ENCODE data around the gene PDE8B.

The PDE8B gene

DNA sequence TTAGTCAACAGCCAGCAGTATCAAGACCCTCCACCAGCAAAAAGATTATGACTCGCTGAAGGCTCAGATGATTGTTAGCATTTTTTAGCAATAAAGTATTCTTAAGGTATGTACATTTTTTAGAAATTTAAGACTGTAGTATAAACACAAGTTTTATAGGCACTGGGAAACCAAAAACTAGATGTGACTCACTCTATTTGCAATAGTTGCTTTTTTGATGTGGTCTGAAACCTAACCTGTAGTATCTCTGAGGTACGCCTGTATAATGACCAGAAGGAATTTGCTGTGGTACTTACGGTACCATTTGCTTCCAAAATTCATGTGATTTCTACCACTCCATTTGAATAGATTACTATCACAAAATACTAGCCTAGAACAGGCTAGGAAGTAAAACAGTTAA, 220.8 kb downstream of the PDE8B start:
- H3K9ac ChIP-seq (ENCODE audit: low read length): no peak overlapping the region
- H3K27me3 ChIP-seq (ENCODE audit: low read depth, low read length): no peaks in the 10 kb centered on the region
- H3K36me3 ChIP-seq (replicated peaks; ENCODE audit: low read depth, low read length): peaks cover 42% of the 10 kb centered on the region
- H3K9me3 ChIP-seq (ENCODE audit: insufficient read depth, low read length): no peaks in the 10 kb centered on the region
- H3K79me2 ChIP-seq (ENCODE audit: low read length): no peaks in the 10 kb centered on the region
- no peak overlapping the region for H3K4me3 ChIP-seq (ENCODE audit: low read length)
- TF ChIP-seq CTCF (IDR thresholded peaks at IDR 0.05; ENCODE audit: low read depth, low read length) (no peak), EZH2phosphoT487 (IDR thresholded peaks at IDR 0.05; ENCODE audit: low read depth) (no peak)
- no peak overlapping the region for H2AFZ ChIP-seq (ENCODE audit: low read depth, low read length)
- H3K4me1 ChIP-seq (ENCODE audit: low read length): peaks cover 11% of the 10 kb centered on the region
- no peak overlapping the region for H3K4me2 ChIP-seq (ENCODE audit: low read length)
- H3K27ac ChIP-seq (ENCODE audit: low read length): no peak overlapping the region
- H4K20me1 ChIP-seq (ENCODE audit: insufficient read depth, low read length): no peaks in the 10 kb centered on the region

DNA sequence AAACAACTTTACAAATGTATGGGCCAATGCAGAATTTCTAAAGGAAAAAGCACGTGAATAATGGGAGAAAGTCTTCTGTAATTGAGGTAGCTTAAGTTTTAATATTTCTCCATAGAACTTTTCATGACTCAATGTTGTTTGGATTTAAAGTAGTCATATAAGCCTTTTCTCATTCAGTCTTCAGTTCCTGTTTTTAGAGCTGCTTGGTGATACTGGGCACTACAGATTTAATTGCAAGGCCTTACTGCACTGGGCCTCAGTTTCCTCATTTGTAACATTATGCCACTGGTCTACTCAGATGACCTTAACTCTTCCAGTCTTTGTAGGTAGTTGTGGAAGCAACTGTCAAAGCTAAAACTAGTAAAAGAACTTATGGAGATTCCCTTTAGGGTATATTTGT, 221.2 kb downstream of the PDE8B start:
- Histone ChIP-seq H3K36me3 (replicated peaks; ENCODE audit: low read depth, low read length) (peaks cover 45% of the 10 kb centered on the region), H3K4me3 (ENCODE audit: low read length) (no peak overlapping the region), H3K4me1 (ENCODE audit: low read length) (peaks cover 11% of the 10 kb centered on the region), H3K9me3 (ENCODE audit: insufficient read depth, low read length) (no peaks in the 10 kb centered on the region), H4K20me1 (ENCODE audit: insufficient read depth, low read length) (no peaks in the 10 kb centered on the region), H3K4me2 (ENCODE audit: low read length) (no peak overlapping the region), H3K27ac (ENCODE audit: low read length) (no peak overlapping the region), H3K79me2 (ENCODE audit: low read length) (no peaks in the 10 kb centered on the region), H3K9ac (ENCODE audit: low read length) (no peak overlapping the region), H3K27me3 (ENCODE audit: low read depth, low read length) (no peaks in the 10 kb centered on the region), H2AFZ (ENCODE audit: low read depth, low read length) (no peak overlapping the region)
- no peak for TF ChIP-seq EZH2phosphoT487 (IDR thresholded peaks at IDR 0.05; ENCODE audit: low read depth)
- no peak for TF ChIP-seq CTCF (IDR thresholded peaks at IDR 0.05; ENCODE audit: low read depth, low read length)

GRCh38 chr5:77437194-77437593, 226.7 kb downstream of the PDE8B start:
- no peak overlapping the region for H3K4me3 ChIP-seq (ENCODE audit: low read length)
- peaks cover 4% of the 10 kb centered on the region for H3K4me1 ChIP-seq (ENCODE audit: low read length)
- no peaks in the 10 kb centered on the region for H3K79me2 ChIP-seq (ENCODE audit: low read length)
- H3K9me3 ChIP-seq (ENCODE audit: insufficient read depth, low read length): no peaks in the 10 kb centered on the region
- peaks cover 31% of the 10 kb centered on the region for H3K36me3 ChIP-seq (replicated peaks; ENCODE audit: low read depth, low read length)
- no peaks in the 10 kb centered on the region for H4K20me1 ChIP-seq (ENCODE audit: insufficient read depth, low read length)
- H3K27ac ChIP-seq (ENCODE audit: low read length): no peak overlapping the region
- H3K27me3 ChIP-seq (ENCODE audit: low read depth, low read length): no peaks in the 10 kb centered on the region
- no peak overlapping the region for H3K9ac ChIP-seq (ENCODE audit: low read length)
- H3K4me2 ChIP-seq (ENCODE audit: low read length): no peak overlapping the region
- TF ChIP-seq CTCF (IDR thresholded peaks at IDR 0.05; ENCODE audit: low read depth, low read length): peak; percentile 61
- TF ChIP-seq EZH2phosphoT487 (IDR thresholded peaks at IDR 0.05; ENCODE audit: low read depth): no peak
- H2AFZ ChIP-seq (ENCODE audit: low read depth, low read length): no peak overlapping the region

GRCh38 chr5:77438071-77438470, 227.6 kb downstream of the PDE8B start:
- no peaks in the 10 kb centered on the region for H3K9me3 ChIP-seq (ENCODE audit: insufficient read depth, low read length)
- H4K20me1 ChIP-seq (ENCODE audit: insufficient read depth, low read length): no peaks in the 10 kb centered on the region
- peaks cover 22% of the 10 kb centered on the region for H3K36me3 ChIP-seq (replicated peaks; ENCODE audit: low read depth, low read length)
- no peak overlapping the region for H3K27ac ChIP-seq (ENCODE audit: low read length)
- H3K27me3 ChIP-seq (ENCODE audit: low read depth, low read length): no peaks in the 10 kb centered on the region
- no peaks in the 10 kb centered on the region for H3K79me2 ChIP-seq (ENCODE audit: low read length)
- TF ChIP-seq CTCF (IDR thresholded peaks at IDR 0.05; ENCODE audit: low read depth, low read length) (no peak), EZH2phosphoT487 (IDR thresholded peaks at IDR 0.05; ENCODE audit: low read depth) (no peak)
- no peak overlapping the region for H3K4me2 ChIP-seq (ENCODE audit: low read length)
- no peak overlapping the region for H2AFZ ChIP-seq (ENCODE audit: low read depth, low read length)
- peaks cover 2% of the 10 kb centered on the region; the same call in 1 of the 2 replicates for H3K4me1 ChIP-seq (ENCODE audit: low read length)
- no peak overlapping the region for H3K4me3 ChIP-seq (ENCODE audit: low read length)
- H3K9ac ChIP-seq (ENCODE audit: low read length): no peak overlapping the region
